GM12872 (cell line): Measurements from ENCODE around the gene ROPN1B.

ENCODE experiments used
- CTCF ChIP-seq: IDR thresholded peaks from 3 replicates; pipeline ENCODE4 v1.5.1; 2011; ENCODE audit warnings: low read depth, mild to moderate bottlenecking, low read length, moderate library complexity; ENCODE audit not compliant: insufficient read depth

Gene ROPN1B

GRCh38 chr3:126026277-126026751, 57.3 kb downstream of the ROPN1B start:
- TF ChIP-seq CTCF = no peak

GRCh38 chr3:126026761-126027160, 57.8 kb downstream of the ROPN1B start:
- TF ChIP-seq CTCF = no peak

GRCh38 chr3:126028096-126028495, 59.1 kb downstream of the ROPN1B start:
- TF ChIP-seq CTCF = no peak

- no peak for TF ChIP-seq CTCF
Measured at GRCh38 chr3:126029241-126029640, 60.3 kb downstream of the ROPN1B start.

GRCh38 chr3:126030455-126030854, 61.5 kb downstream of the ROPN1B start:
- no peak for TF ChIP-seq CTCF

GRCh38 chr3:126031981-126032471, 63.0 kb downstream of the ROPN1B start:
- TF ChIP-seq CTCF = no peak
